SK-N-SH (cell line): Measurements from ENCODE around the gene FKBP2. TPM values are rescaled to one million over a fixed set of nuclear protein-coding genes. Genes with fewer than 3 reads are reported as not detected.

Source experiments
- CTCF ChIA-PET: fragments of 300-600, 350-600 bp; formaldehyde crosslinking; extraction: SDS; loops from one replicate; lab custom pipeline; 2021; lab: Yijun Ruan, JAX
- POLR2A ChIA-PET: fragments of 350-600 bp; sonication (Branson Sonifier 250); formaldehyde crosslinking; extraction: SDS; loops from one replicate; lab custom pipeline; 2020; ENCODE audit warnings: antibody characterized with exemption, inconsistent platforms; lab: Yijun Ruan, JAX
- DNase-seq: peaks from one replicate; pipeline ENCODE4 v3.0.0; 2012
- H2AFZ ChIP-seq: fragments of 200-600 bp; sonication (generic); 2 replicates; pipeline ENCODE4 v1.8.1; 2016; ENCODE audit warnings: antibody characterized with exemption, mild to moderate bottlenecking, low read depth
- H3F3A ChIP-seq: fragments of 200-600 bp; sonication (generic); replicated peaks from 2 replicates; pipeline ENCODE3; 2016; ENCODE audit warnings: antibody characterized with exemption, mild to moderate bottlenecking; ENCODE audit not compliant: insufficient read depth
- H3K27ac ChIP-seq, 2 experiments: fragments of 200-500 bp in 1 of 2; fragments of 200-600 bp in 1 of 2; sonication (Bioruptor generic) in 1 of 2; sonication (generic), shearing (Covaris generic) in 1 of 2; 2 replicates each; pipeline versions ENCODE4 v1.5.1 to v1.6.1; 2014 to 2016; ENCODE audit warnings: low read depth in 2 of 2, inconsistent platforms in 1 of 2, low read length in 1 of 2, mild to moderate bottlenecking in 1 of 2, mixed read lengths in 1 of 2
- H3K27me3 ChIP-seq: fragments of 200-600 bp; sonication (generic), shearing (Covaris generic); 2 replicates; pipeline ENCODE4 v1.6.1; 2016; ENCODE audit warnings: mixed run types; ENCODE audit not compliant: insufficient read depth
- H3K36me3 ChIP-seq, 2 experiments: fragments of 200-500 bp in 1 of 2; fragments of 200-600 bp in 1 of 2; sonication (Bioruptor generic) in 1 of 2; sonication (generic) in 1 of 2; replicated peaks in 1 of 2; 2 replicates each; pipeline versions ENCODE3 to v1.5.1; 2014 to 2016; ENCODE audit warnings: low read length in 1 of 2, mild to moderate bottlenecking in 1 of 2; ENCODE audit not compliant: insufficient read depth in 2 of 2, control insufficient read depth in 1 of 2
- H3K4me1 ChIP-seq, 2 experiments: fragments of 200-500 bp in 1 of 2; fragments of 200-600 bp in 1 of 2; sonication (Bioruptor generic) in 1 of 2; sonication (generic), shearing (Covaris generic) in 1 of 2; 2 replicates each; pipeline versions ENCODE4 v1.5.1 to v1.6.1; 2014 to 2016; ENCODE audit warnings: low read depth in 1 of 2, low read length in 1 of 2, mixed run types in 1 of 2; ENCODE audit not compliant: insufficient read depth in 2 of 2, control insufficient read depth in 1 of 2
- H3K4me2 ChIP-seq: fragments of 200-600 bp; sonication (generic), shearing (Covaris generic); 2 replicates; pipeline ENCODE4 v1.6.1; 2017; ENCODE audit warnings: mixed run types
- H3K4me3 ChIP-seq, 2 experiments: fragments of 200-500 bp in 1 of 2; fragments of 200-600 bp in 1 of 2; sonication (Bioruptor generic) in 1 of 2; sonication (generic), shearing (Covaris generic) in 1 of 2; 2 replicates each; pipeline versions ENCODE4 v1.5.1 to v1.8.1; 2014 to 2016; ENCODE audit warnings: low read depth in 2 of 2, inconsistent platforms in 1 of 2, low read length in 1 of 2, mild to moderate bottlenecking in 1 of 2, mixed read lengths in 1 of 2, moderate library complexity in 1 of 2
- H3K79me2 ChIP-seq: fragments of 200-600 bp; sonication (generic); 2 replicates; pipeline ENCODE4 v1.8.1; 2017; ENCODE audit warnings: mild to moderate bottlenecking; ENCODE audit not compliant: insufficient read depth
- H3K9ac ChIP-seq: fragments of 200-600 bp; sonication (generic); 2 replicates; pipeline ENCODE4 v1.6.1; 2017; ENCODE audit warnings: mixed run types
- H3K9me2 ChIP-seq: fragments of 200-600 bp; sonication (generic); 2 replicates; pipeline ENCODE4 v1.6.1; 2017; ENCODE audit warnings: mixed run types
- H3K9me3 ChIP-seq: fragments of 200-600 bp; sonication (generic); 2 replicates; pipeline ENCODE4 v1.6.1; 2017; ENCODE audit warnings: mixed run types, mild to moderate bottlenecking, moderate library complexity
- H4K20me1 ChIP-seq: fragments of 200-600 bp; sonication (generic); 2 replicates; pipeline ENCODE4 v1.6.1; 2017; ENCODE audit warnings: mild to moderate bottlenecking, mixed run types; ENCODE audit not compliant: insufficient read depth
- CHD2 ChIP-seq: fragments of 150-350 bp; IDR thresholded peaks from 2 replicates; pipeline ENCODE4 v1.6.1; 2018; ENCODE audit warnings: low read length; ENCODE audit not compliant: partially characterized antibody
- EP300 ChIP-seq, 2 experiments: IDR thresholded peaks; 2 replicates each; pipeline versions ENCODE4 v1.4.0 to v1.6.1; 2012; ENCODE audit warnings: borderline replicate concordance in 1 of 2, low read depth in 1 of 2, low read length in 1 of 2
- FOSL2 ChIP-seq: IDR thresholded peaks from 2 replicates; pipeline ENCODE4 v1.4.0; 2012; ENCODE audit warnings: low read depth, mild to moderate bottlenecking, moderate library complexity, borderline replicate concordance
- FOXJ3 ChIP-seq: sonication (generic); formaldehyde crosslinking; IDR thresholded peaks from 2 replicates; pipeline ENCODE4 v1.5.1; 2020; ENCODE audit warnings: mild to moderate bottlenecking, missing genetic modification reagents
- GABPA ChIP-seq: IDR thresholded peaks from 2 replicates; pipeline ENCODE4 v1.4.0; 2012; ENCODE audit warnings: low read depth, mild to moderate bottlenecking
- NFIC ChIP-seq: IDR thresholded peaks from 2 replicates; pipeline ENCODE4 v1.4.0; 2012; ENCODE audit warnings: borderline replicate concordance
- NRF1 ChIP-seq: IDR thresholded peaks from 2 replicates; pipeline ENCODE4 v1.6.1; 2012; ENCODE audit warnings: low read depth, mild to moderate bottlenecking, low read length
- POLR2AphosphoS5 ChIP-seq: IDR thresholded peaks from 2 replicates; pipeline ENCODE4 v1.6.1; 2012; ENCODE audit warnings: low read depth, low read length
- RAD21 ChIP-seq: IDR thresholded peaks from 2 replicates; pipeline ENCODE4 v1.6.1; 2012; ENCODE audit warnings: mild to moderate bottlenecking, low read length
- RCOR1 ChIP-seq: fragments of 150-350 bp; IDR thresholded peaks from 2 replicates; pipeline ENCODE4 v1.6.1; 2017; ENCODE audit warnings: antibody characterized with exemption, low read length
- RFX5 ChIP-seq: IDR thresholded peaks from 2 replicates; pipeline ENCODE4 v1.6.1; 2012; ENCODE audit warnings: mild to moderate bottlenecking, improper control_type of control experiment, low read length
- RXRA ChIP-seq: IDR thresholded peaks from 2 replicates; pipeline ENCODE4 v1.4.0; 2012; ENCODE audit warnings: low read depth, mild to moderate bottlenecking, borderline replicate concordance
- SIN3A ChIP-seq: IDR thresholded peaks from 2 replicates; pipeline ENCODE4 v1.6.1; 2012; ENCODE audit warnings: low read depth, mild to moderate bottlenecking, low read length, moderate library complexity, borderline replicate concordance
- TCF12 ChIP-seq: IDR thresholded peaks from 2 replicates; pipeline ENCODE4 v1.4.0; 2012
- YY1 ChIP-seq: IDR thresholded peaks from 2 replicates; pipeline ENCODE4 v1.4.0; 2012; ENCODE audit warnings: low read depth, mild to moderate bottlenecking
- WGBS: methylation state at CpG from one replicate; pipeline ENCODE4 v1.1.6; 2017; ENCODE audit warnings: low lambda C conversion rate; 5-methylcytosine and 5-hydroxymethylcytosine counted together
- polyA plus RNA-seq, 3 experiments: library from polyadenylated mRNA; depleted of rRNA; stranded (reverse); fragments of >200 nt; gene quantifications; 2 replicates each; pipeline ENCODE4 v1.2.3, GENCODE V29; 2012
- TF ChIP-seq, protein P1 (sequence below): fragments of 200-600 bp; sonication (generic); IDR thresholded peaks from 2 replicates; pipeline ENCODE4 v1.6.1; 2017; ENCODE audit warnings: antibody characterized with exemption, mild to moderate bottlenecking, moderate library complexity
- TF ChIP-seq, protein P2 (sequence below): IDR thresholded peaks from 2 replicates; pipeline ENCODE4 v1.4.0; 2012; ENCODE audit warnings: low read depth, borderline replicate concordance
- TF ChIP-seq, protein P3 (sequence below): IDR thresholded peaks from 2 replicates; pipeline ENCODE4 v1.4.0; 2012; ENCODE audit warnings: low read depth, borderline replicate concordance
- TF ChIP-seq, protein P4 (sequence below): IDR thresholded peaks from 2 replicates; pipeline ENCODE4 v1.4.0; 2012; ENCODE audit warnings: low read depth

Gene FKBP2
- polyA plus RNA-seq, 1 of the 3 experiments (the other 2 are of a cell fraction), result 127 TPM

DNA sequence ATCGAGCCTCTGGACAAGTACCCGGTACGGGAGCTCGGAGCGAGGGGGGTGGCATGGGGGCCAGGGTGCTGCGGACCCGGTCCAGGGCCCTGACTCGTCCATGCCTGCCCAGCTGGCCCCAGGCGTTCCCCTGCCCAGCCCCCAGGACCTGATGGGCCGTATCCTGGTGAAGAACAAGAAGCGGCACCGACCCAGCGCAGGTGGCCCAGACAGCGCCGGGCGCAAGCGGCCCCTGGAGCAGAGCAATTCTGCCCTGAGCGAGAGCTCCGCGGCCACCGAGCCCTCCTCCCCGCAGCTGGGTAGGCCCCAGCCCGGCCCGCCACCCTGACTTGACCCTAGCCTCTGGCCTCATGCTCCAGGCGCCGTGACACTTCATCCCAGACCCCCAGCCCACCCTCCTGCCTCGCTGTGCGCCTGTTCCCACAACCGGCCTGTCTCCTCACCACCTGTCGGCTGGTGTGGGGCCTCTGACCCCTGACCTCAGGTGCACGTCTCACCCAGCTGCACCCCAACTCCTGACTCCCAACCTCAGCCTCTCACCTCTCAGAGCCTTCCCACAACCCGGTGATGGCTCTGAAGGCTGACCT is 18.1 kb downstream of the FKBP2 start:
- ChIA-PET CTCF (interaction anchor here (1.2 kb wide), 1 partner anchor 13 kb away, joined by 3 read pairs; no protein-coding TSS in a partner anchor), POLR2A (no interaction called here)
- Histone ChIP-seq H3K9ac (no peak overlapping the region), H3K36me3 (peaks cover 23 to 43% of the 10 kb centered on the region in 2 experiments), H3F3A (peaks cover 3% of the 10 kb centered on the region)
- TF ChIP-seq NFIC (no peak), TCF12 (no peak), YY1 (no peak), GABPA (no peak), FOSL2 (no peak), SIN3A (no peak), RAD21 (no peak), FOXJ3 (CRISPR knock-in tag) (no peak), POLR2AphosphoS5 (no peak), NRF1 (no peak), RCOR1 (no peak), RXRA (no peak), RFX5 (no peak), CHD2 (no peak), EP300 (IDR thresholded peaks at IDR 0.05; ENCODE audit: borderline replicate concordance in 1 of 2, low read depth in 1 of 2, low read length in 1 of 2) (no peak)
- TF ChIP-seq, protein P1, sequence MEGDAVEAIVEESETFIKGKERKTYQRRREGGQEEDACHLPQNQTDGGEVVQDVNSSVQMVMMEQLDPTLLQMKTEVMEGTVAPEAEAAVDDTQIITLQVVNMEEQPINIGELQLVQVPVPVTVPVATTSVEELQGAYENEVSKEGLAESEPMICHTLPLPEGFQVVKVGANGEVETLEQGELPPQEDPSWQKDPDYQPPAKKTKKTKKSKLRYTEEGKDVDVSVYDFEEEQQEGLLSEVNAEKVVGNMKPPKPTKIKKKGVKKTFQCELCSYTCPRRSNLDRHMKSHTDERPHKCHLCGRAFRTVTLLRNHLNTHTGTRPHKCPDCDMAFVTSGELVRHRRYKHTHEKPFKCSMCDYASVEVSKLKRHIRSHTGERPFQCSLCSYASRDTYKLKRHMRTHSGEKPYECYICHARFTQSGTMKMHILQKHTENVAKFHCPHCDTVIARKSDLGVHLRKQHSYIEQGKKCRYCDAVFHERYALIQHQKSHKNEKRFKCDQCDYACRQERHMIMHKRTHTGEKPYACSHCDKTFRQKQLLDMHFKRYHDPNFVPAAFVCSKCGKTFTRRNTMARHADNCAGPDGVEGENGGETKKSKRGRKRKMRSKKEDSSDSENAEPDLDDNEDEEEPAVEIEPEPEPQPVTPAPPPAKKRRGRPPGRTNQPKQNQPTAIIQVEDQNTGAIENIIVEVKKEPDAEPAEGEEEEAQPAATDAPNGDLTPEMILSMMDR, result no peak
- TF ChIP-seq, protein P2, sequence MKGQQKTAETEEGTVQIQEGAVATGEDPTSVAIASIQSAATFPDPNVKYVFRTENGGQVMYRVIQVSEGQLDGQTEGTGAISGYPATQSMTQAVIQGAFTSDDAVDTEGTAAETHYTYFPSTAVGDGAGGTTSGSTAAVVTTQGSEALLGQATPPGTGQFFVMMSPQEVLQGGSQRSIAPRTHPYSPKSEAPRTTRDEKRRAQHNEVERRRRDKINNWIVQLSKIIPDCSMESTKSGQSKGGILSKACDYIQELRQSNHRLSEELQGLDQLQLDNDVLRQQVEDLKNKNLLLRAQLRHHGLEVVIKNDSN, result no peak
- TF ChIP-seq, protein P3, sequence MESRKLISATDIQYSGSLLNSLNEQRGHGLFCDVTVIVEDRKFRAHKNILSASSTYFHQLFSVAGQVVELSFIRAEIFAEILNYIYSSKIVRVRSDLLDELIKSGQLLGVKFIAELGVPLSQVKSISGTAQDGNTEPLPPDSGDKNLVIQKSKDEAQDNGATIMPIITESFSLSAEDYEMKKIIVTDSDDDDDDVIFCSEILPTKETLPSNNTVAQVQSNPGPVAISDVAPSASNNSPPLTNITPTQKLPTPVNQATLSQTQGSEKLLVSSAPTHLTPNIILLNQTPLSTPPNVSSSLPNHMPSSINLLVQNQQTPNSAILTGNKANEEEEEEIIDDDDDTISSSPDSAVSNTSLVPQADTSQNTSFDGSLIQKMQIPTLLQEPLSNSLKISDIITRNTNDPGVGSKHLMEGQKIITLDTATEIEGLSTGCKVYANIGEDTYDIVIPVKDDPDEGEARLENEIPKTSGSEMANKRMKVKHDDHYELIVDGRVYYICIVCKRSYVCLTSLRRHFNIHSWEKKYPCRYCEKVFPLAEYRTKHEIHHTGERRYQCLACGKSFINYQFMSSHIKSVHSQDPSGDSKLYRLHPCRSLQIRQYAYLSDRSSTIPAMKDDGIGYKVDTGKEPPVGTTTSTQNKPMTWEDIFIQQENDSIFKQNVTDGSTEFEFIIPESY, result no peak
- TF ChIP-seq, protein P4, sequence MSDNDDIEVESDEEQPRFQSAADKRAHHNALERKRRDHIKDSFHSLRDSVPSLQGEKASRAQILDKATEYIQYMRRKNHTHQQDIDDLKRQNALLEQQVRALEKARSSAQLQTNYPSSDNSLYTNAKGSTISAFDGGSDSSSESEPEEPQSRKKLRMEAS, result no peak
- TF ChIP-seq, all 33 proteins: peak for 0
- no peak overlapping the region for H3K4me3 ChIP-seq
- H4K20me1 ChIP-seq, result no peaks in the 10 kb centered on the region
- 92% methylated on average over 9 of the region's 32 CpGs for WGBS
- peaks cover 5% of the 10 kb centered on the region for H3K79me2 ChIP-seq
- no peak overlapping the region for H2AFZ ChIP-seq
- H3K9me3 ChIP-seq, result no peaks in the 10 kb centered on the region
- H3K27ac ChIP-seq, result no peak overlapping the region
- H3K9me2 ChIP-seq, result no peaks in the 10 kb centered on the region
- DNase-seq, result no peak
- no peak overlapping the region for H3K4me2 ChIP-seq
- no peaks in the 10 kb centered on the region for H3K27me3 ChIP-seq
- peaks cover 0 to 15% of the 10 kb centered on the region in 2 experiments; a peak in 2 of 4 replicates for H3K4me1 ChIP-seq
